HFFc6 (cell line): ENCODE measurements around the gene BCL2. TPM values are rescaled to one million over a fixed set of nuclear protein-coding genes. Genes with fewer than 3 reads are reported as not detected.

Experiments
- DNase-seq: peaks from one replicate; pipeline ENCODE4 v3.0.0-alpha.2; 2018
- H3K27ac Mint-ChIP-seq: 2 replicates; pipeline ENCODE4 v1.8.0; 2020; ENCODE audit warnings: mild to moderate bottlenecking, mixed read lengths
- H3K27me3 Mint-ChIP-seq: 2 replicates; pipeline ENCODE4 v1.8.0; 2021; ENCODE audit warnings: mild to moderate bottlenecking, moderate library complexity, mixed read lengths; ENCODE audit not compliant: insufficient read depth
- H3K36me3 Mint-ChIP-seq: 2 replicates; pipeline ENCODE4 v1.8.0; 2021; ENCODE audit warnings: low read depth, mixed read lengths
- H3K4me1 Mint-ChIP-seq: 2 replicates; pipeline ENCODE4 v1.8.0; 2020; ENCODE audit warnings: low read depth, mixed read lengths
- H3K4me3 Mint-ChIP-seq: 2 replicates; pipeline ENCODE4 v1.8.0; 2020; ENCODE audit warnings: mild to moderate bottlenecking, moderate library complexity, mixed read lengths
- H3K9me3 Mint-ChIP-seq: 2 replicates; pipeline ENCODE4 v1.8.0; 2020; ENCODE audit warnings: mild to moderate bottlenecking, mixed read lengths
- total RNA-seq, 6 experiments: library from RNA; stranded (reverse); fragmentation: NEBNext Ultra II Directional; extraction: Animal tissue kit (Norgen Biotek cat#: 25700); gene quantifications; 2 replicates in 1 of 6; 3 replicates in 5 of 6; pipeline ENCODE4 v1.2.3, GENCODE V29; 2021
- TF ChIP-seq, protein P1 (sequence below): fragments of 200-600 bp; sonication (generic); IDR thresholded peaks from 2 replicates; pipeline ENCODE4 v1.5.0; 2021; ENCODE audit warnings: antibody characterized with exemption, mild to moderate bottlenecking

The BCL2 gene
- total RNA-seq, 6 experiments from 2014 or later = 0.17 to 1.1 (median 0.95) TPM

DNA sequence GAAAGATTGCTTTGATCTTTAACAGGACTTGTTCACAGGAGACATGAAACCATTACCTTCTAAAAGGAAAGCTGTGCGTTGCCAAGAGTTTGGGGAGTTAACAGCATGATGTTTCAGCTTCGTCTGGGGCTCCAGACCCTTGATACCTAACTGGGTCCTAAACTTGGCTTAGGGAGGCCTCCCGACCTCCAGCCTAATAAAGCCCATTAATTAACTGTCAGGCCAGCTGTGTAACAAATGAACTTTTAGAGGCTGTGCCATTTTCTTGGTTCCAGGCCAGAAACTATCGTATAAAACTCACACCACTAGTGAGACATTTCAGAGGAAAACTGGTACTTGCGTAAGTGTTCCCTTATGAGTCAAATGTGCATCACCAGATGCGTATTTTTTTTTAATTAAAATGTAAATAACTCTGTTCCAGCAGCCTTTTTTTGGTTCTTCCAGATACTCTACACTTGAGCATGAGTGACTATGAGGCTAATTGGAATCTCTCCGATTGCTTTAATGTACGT is 236.5 kb downstream of the BCL2 start:
- no peak for DNase-seq
- Mint-ChIP-seq H3K27ac (no peak overlapping the region), H3K36me3 (peaks cover 6% of the 10 kb centered on the region), H3K27me3 (peaks cover 24% of the 10 kb centered on the region), H3K4me3 (no peak overlapping the region), H3K9me3 (peaks cover 5% of the 10 kb centered on the region; the same call in 1 of the 2 replicates), H3K4me1 (no peaks in the 10 kb centered on the region)
- TF ChIP-seq, protein P1, sequence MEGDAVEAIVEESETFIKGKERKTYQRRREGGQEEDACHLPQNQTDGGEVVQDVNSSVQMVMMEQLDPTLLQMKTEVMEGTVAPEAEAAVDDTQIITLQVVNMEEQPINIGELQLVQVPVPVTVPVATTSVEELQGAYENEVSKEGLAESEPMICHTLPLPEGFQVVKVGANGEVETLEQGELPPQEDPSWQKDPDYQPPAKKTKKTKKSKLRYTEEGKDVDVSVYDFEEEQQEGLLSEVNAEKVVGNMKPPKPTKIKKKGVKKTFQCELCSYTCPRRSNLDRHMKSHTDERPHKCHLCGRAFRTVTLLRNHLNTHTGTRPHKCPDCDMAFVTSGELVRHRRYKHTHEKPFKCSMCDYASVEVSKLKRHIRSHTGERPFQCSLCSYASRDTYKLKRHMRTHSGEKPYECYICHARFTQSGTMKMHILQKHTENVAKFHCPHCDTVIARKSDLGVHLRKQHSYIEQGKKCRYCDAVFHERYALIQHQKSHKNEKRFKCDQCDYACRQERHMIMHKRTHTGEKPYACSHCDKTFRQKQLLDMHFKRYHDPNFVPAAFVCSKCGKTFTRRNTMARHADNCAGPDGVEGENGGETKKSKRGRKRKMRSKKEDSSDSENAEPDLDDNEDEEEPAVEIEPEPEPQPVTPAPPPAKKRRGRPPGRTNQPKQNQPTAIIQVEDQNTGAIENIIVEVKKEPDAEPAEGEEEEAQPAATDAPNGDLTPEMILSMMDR = no peak

DNA sequence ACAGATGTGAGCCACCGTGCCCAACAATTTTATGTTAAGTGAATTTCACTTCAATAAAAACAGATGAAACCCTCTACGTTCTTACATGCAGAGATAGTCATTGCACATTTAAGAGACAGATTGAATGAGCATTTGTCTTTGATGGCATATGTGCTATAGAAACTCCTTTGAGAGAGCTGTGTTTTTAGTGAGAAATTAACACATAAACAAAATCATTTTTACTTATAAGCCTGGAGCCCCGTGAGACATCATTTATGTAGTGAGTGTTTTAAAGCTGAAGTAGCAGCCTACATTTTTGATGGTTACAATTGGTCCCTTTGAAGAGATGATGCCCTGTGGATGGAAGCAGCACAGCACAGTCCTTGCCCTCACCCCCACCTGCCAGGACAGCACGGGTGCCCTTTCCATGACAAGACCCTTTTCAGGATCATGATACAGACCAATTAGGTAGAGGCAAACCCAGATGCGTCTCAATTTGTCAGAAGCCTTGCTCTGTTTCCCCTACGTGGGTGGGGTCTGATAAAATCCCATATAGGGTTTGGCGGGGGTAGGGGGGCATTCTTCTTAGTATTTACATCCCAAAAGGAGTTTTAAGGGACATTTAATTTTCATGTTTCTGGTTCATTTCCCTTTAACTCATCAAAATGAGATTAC is 237.1 kb downstream of the BCL2 start:
- Mint-ChIP-seq H3K27me3 (peaks cover 23% of the 10 kb centered on the region), H3K9me3 (peaks cover 5% of the 10 kb centered on the region; the same call in 1 of the 2 replicates), H3K4me3 (no peak overlapping the region), H3K4me1 (no peaks in the 10 kb centered on the region), H3K27ac (no peak overlapping the region), H3K36me3 (peaks cover 6% of the 10 kb centered on the region)
- TF ChIP-seq, protein P1 = no peak
- no peak for DNase-seq

DNA sequence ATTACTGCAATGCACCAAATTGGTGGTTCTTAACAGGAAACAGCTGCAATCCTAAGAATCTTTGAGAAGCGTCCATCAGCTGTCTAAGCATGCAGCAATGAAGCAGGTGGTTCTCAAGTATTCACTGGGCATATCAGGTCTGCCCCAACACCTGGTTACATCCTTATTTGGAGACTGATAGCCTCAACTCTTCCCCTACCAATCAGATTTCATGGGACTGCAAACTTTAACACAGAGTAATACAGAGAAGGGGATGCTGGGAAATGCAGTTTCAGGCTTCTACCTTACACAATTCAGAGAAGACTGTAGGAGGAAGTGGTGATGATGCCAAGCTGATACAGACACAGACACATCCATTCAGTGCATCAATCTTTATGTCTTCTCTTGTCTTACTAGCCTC is 240.5 kb downstream of the BCL2 start:
- H3K4me3 Mint-ChIP-seq = no peak overlapping the region
- peaks cover 5% of the 10 kb centered on the region; the same call in 1 of the 2 replicates for H3K9me3 Mint-ChIP-seq
- TF ChIP-seq, protein P1 = no peak
- peaks cover 6% of the 10 kb centered on the region for H3K36me3 Mint-ChIP-seq
- DNase-seq = no peak
- no peak overlapping the region for H3K27ac Mint-ChIP-seq
- H3K4me1 Mint-ChIP-seq = no peaks in the 10 kb centered on the region
- peaks cover 12% of the 10 kb centered on the region for H3K27me3 Mint-ChIP-seq

DNA sequence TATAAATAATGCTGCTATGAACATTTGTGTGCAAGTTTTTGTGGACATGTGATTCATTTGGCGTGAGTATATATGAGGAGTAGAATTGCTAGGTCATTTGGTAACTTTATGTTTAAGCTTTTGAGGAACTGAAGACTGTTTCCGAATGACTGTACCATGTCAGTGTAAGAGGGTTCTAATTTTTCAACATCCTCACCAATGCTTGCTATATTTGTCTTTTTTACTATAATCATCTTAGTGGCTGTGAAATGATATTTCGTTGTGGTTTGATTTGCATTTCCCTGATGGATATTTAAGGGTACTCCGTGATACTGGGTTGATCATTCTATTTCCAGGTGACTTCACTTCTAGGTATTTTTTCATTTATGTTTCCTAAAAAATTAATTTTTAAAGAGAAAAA is 241.1 kb downstream of the BCL2 start:
- no peak for DNase-seq
- H3K27me3 Mint-ChIP-seq = peaks cover 12% of the 10 kb centered on the region
- no peak overlapping the region for H3K4me3 Mint-ChIP-seq
- H3K9me3 Mint-ChIP-seq = peaks cover 5% of the 10 kb centered on the region; the same call in 1 of the 2 replicates
- H3K36me3 Mint-ChIP-seq = peaks cover 6% of the 10 kb centered on the region
- H3K4me1 Mint-ChIP-seq = no peaks in the 10 kb centered on the region
- H3K27ac Mint-ChIP-seq = no peak overlapping the region
- TF ChIP-seq, protein P1 = no peak

DNA sequence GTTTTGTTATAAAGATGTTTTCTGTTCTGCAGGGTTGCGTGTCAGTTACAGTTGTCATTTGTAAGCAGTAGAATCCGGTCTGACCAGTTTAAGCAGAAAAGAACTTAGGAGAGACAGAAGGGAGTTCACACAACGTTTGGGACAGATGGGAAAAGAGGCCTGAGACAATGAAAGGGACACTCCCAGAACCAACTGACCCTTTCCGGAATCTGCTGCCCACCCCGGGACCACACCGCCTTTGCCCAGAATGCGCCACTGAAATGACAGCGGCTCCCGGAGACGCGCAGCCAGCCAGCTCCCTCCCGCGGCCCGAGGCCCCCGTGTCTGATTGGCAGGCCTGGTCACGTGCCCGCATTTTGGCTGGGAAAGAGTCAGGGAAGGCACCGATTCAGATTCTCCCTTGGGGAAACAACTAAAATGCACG is 244.6 kb downstream of the BCL2 start:
- peak overlapping the region; percentile 79 for H3K4me3 Mint-ChIP-seq
- no peak overlapping the region; the same call in 1 of the 2 replicates for H3K27ac Mint-ChIP-seq
- no peak for DNase-seq
- peaks cover 15% of the 10 kb centered on the region for H3K27me3 Mint-ChIP-seq
- peaks cover 3% of the 10 kb centered on the region; the same call in 1 of the 2 replicates for H3K9me3 Mint-ChIP-seq
- 0 out of 2 replicates have a peak, but pooled peaks cover 6% of the 10 kb centered on the region for H3K4me1 Mint-ChIP-seq
- TF ChIP-seq, protein P1 = no peak
- peaks cover 4% of the 10 kb centered on the region for H3K36me3 Mint-ChIP-seq
